K562 (cell line): ENCODE data around the gene ADGRD1. TPM values are rescaled to one million over a fixed set of nuclear protein-coding genes. Genes with fewer than 3 reads are reported as not detected.

Source experiments
- ATAC-seq: fragments of 200-7000 bp; cut with Tn5 transposase; 3 replicates; pipeline ENCODE4 v1.9.1; 2020; ENCODE audit warnings: moderate library complexity
- BruUV-seq: library from RNA; stranded (reverse); fragments of 400-500 nt; replicated peaks from 2 replicates; lab custom pipeline; 2021; lab: Mats Ljungman, UMichigan
- CTCF ChIA-PET: fragments of 300-600 bp; formaldehyde crosslinking; extraction: SDS; loops from one replicate; lab custom pipeline; 2021; ENCODE audit warnings: low intra/inter-chr PET ratio; lab: Yijun Ruan, JAX
- POLR2A ChIA-PET: fragments of 300-600, 350-650 bp; sonication (Branson Sonifier 250); formaldehyde crosslinking; extraction: SDS; loops from one replicate; lab custom pipeline; 2021; ENCODE audit warnings: antibody characterized with exemption, inconsistent platforms; lab: Yijun Ruan, JAX
- DNase-seq, 4 experiments: peaks; one replicate each; pipeline versions ENCODE4 v3.0.0 to v3.0.0-alpha.2; 2011 to 2018; ENCODE audit warnings: low spot score in 3 of 4, mixed read lengths in 3 of 4; ENCODE audit errors: extremely low read depth in 1 of 4
- FAIRE-seq: peaks from 2 replicates; lab custom pipeline; 2011; peaks lifted over from hg19 to GRCh38; lab: Jason Lieb, UNC
- H2AFZ ChIP-seq: 2 replicates; pipeline ENCODE4 v1.6.0; 2011; ENCODE audit warnings: low read depth, low read length, control low read depth, inconsistent platforms
- H3K27ac ChIP-seq: fragments of 200-600 bp; 3 replicates; pipeline ENCODE4 v1.8.0; 2011; ENCODE audit warnings: low read depth, mild to moderate bottlenecking, control low read depth, inconsistent platforms, low read length, moderate library complexity, mixed read lengths; ENCODE audit errors: extremely low read depth
- H3K27me3 ChIP-seq, 2 experiments: fragments of 300-600 bp in 1 of 2; 2 replicates in 1 of 2; 3 replicates in 1 of 2; pipeline versions ENCODE4 v1.6.0 to v1.8.0; 2011; ENCODE audit warnings: inconsistent platforms in 2 of 2, low read length in 2 of 2, mild to moderate bottlenecking in 1 of 2, mixed read lengths in 1 of 2, moderate library complexity in 1 of 2; ENCODE audit not compliant: control insufficient read depth in 2 of 2, insufficient read depth in 2 of 2
- H3K36me3 ChIP-seq: fragments of 300-600 bp; 3 replicates; pipeline ENCODE4 v1.8.0; 2011; ENCODE audit warnings: mild to moderate bottlenecking, low read length, inconsistent platforms; ENCODE audit not compliant: control insufficient read depth, insufficient read depth
- H3K4me1 ChIP-seq, 2 experiments: fragments of 200-600 bp in 1 of 2; replicated peaks in 1 of 2; 2 replicates in 1 of 2; 3 replicates in 1 of 2; pipeline versions ENCODE4 v1.5.1 to v1.8.0; 2011; ENCODE audit warnings: inconsistent platforms in 2 of 2, low read length in 2 of 2, mild to moderate bottlenecking in 1 of 2, mixed read lengths in 1 of 2, moderate library complexity in 1 of 2; ENCODE audit not compliant: control insufficient read depth in 2 of 2, insufficient read depth in 2 of 2
- H3K4me2 ChIP-seq: 2 replicates; pipeline ENCODE4 v1.6.1; 2011; ENCODE audit warnings: low read length, control low read depth, inconsistent platforms, mixed read lengths; ENCODE audit not compliant: insufficient read depth
- H3K4me3 ChIP-seq: fragments of 200-600 bp; sonication (generic), shearing (Covaris generic); 2 replicates; pipeline ENCODE4 v1.5.1; 2016; ENCODE audit warnings: control low read depth, inconsistent platforms
- H3K79me2 ChIP-seq: fragments of 200-600 bp; 3 replicates; pipeline ENCODE4 v1.8.0; 2011; ENCODE audit warnings: low read length, inconsistent platforms; ENCODE audit not compliant: control insufficient read depth, insufficient read depth
- H3K9ac ChIP-seq, 2 experiments: 2 replicates each; pipeline versions ENCODE4 v1.6.0 to v1.6.1; 2011; ENCODE audit warnings: low read depth in 2 of 2, low read length in 2 of 2, control low read depth in 1 of 2, inconsistent platforms in 1 of 2, mild to moderate bottlenecking in 1 of 2, mixed read lengths in 1 of 2; ENCODE audit not compliant: insufficient read depth in 1 of 2
- H3K9me1 ChIP-seq: one replicate; pipeline ENCODE4 v1.6.0; 2011; ENCODE audit warnings: inconsistent platforms, mild to moderate bottlenecking, low read length, moderate library complexity; ENCODE audit not compliant: control insufficient read depth, insufficient read depth
- H3K9me3 ChIP-seq: replicated peaks from 2 replicates; pipeline ENCODE4 v1.5.1; 2011; ENCODE audit warnings: low read depth, low read length, inconsistent platforms; ENCODE audit not compliant: control insufficient read depth, insufficient read depth
- H4K20me1 ChIP-seq: replicated peaks from 2 replicates; pipeline ENCODE4 v1.6.1; 2011; ENCODE audit warnings: low read length, inconsistent platforms, mixed read lengths; ENCODE audit not compliant: control insufficient read depth, insufficient read depth
- NR0B1 ChIP-seq: fragments of 450-650 bp; IDR thresholded peaks from one replicate; pipeline ENCODE4 v1.6.1; 2018; ENCODE audit warnings: mild to moderate bottlenecking, moderate library complexity; ENCODE audit not compliant: partially characterized antibody
- PHTF2 ChIP-seq: fragments of 250-450 bp; sonication (Bioruptor Pico); IDR thresholded peaks from 2 replicates; pipeline ENCODE4 v1.5.0; 2021; ENCODE audit warnings: mild to moderate bottlenecking
- SNRNP70 ChIP-seq: fragments of 200-400 bp; formaldehyde crosslinking; optimal IDR thresholded peaks from 2 replicates; pipeline ENCODE3; 2017; ENCODE audit warnings: low read depth, low read length
- ZKSCAN1 ChIP-seq: fragments of 150-350 bp; IDR thresholded peaks from 2 replicates; pipeline ENCODE4 v1.6.1; 2016; ENCODE audit warnings: low read depth, low read length
- ZNF436 ChIP-seq: fragments of 250-450, 450-650 bp; sonication (Bioruptor Pico); formaldehyde crosslinking; IDR thresholded peaks from 2 replicates; pipeline ENCODE4 v1.7.0; 2020; ENCODE audit warnings: mild to moderate bottlenecking
- ZNF592 ChIP-seq: fragments of 450-650 bp; IDR thresholded peaks from 2 replicates; pipeline ENCODE4 v1.6.1; 2017; ENCODE audit warnings: antibody characterized with exemption, mild to moderate bottlenecking
- WGBS: fragments of 100-300 bp; shearing (Covaris generic); methylation state at CpG from one replicate; pipeline ENCODE4 v1.1.6; 2016; ENCODE audit warnings: low coverage, mixed read lengths; ENCODE audit not compliant: insufficient coverage; ENCODE audit errors: missing lambda C conversion rate; 5-methylcytosine and 5-hydroxymethylcytosine counted together
- in situ Hi-C: fragments of 300-500 bp; cut with MboI; formaldehyde crosslinking; loops from 4 replicates; pipeline ENCODE4 v1.15.0; 2018; ENCODE audit warnings: inconsistent platforms, mixed read lengths
- intact Hi-C: fragments of 100-400 bp; cut with micrococcal nuclease; formaldehyde crosslinking; loops from 2 replicates; pipeline ENCODE4 v1.14.2; 2022
- polyA plus RNA-seq, 8 experiments: library from polyadenylated mRNA; depleted of rRNA in 4 of 8; stranded (reverse) in 5 of 8; unstranded in 3 of 8; fragments of >200 nt; fragmentation: Nextera tagmentation in 2 of 8; fragmentation: Illumina TruSeq in 1 of 8; extraction: Ambion mirVana in 2 of 8; extraction: Trizol in 1 of 8; gene quantifications; 2 replicates each; pipeline versions ENCODE4 v1.2.1 to v1.2.3, GENCODE V29; 2011 to 2014; ENCODE audit warnings: inconsistent platforms in 1 of 8, missing spikeins in 1 of 8
- total RNA-seq, 7 experiments: library from RNA; depleted of rRNA in 6 of 7; stranded (reverse); fragments of >200 nt in 6 of 7; fragmentation: Illumina TruSeq in 2 of 7; extraction: Trizol in 2 of 7; gene quantifications; 2 replicates each; pipeline versions ENCODE4 v1.2.1 to v1.2.3, GENCODE V29; 2011 to 2021; ENCODE audit warnings: low replicate concordance in 1 of 7

The ADGRD1 gene
- total and polyA plus RNA-seq, 9 of the 15 experiments (the other 6 are each of a cell fraction or from before 2014, with no cell fraction given), result 1.7 to 11.7 (median 3.3) TPM

DNA sequence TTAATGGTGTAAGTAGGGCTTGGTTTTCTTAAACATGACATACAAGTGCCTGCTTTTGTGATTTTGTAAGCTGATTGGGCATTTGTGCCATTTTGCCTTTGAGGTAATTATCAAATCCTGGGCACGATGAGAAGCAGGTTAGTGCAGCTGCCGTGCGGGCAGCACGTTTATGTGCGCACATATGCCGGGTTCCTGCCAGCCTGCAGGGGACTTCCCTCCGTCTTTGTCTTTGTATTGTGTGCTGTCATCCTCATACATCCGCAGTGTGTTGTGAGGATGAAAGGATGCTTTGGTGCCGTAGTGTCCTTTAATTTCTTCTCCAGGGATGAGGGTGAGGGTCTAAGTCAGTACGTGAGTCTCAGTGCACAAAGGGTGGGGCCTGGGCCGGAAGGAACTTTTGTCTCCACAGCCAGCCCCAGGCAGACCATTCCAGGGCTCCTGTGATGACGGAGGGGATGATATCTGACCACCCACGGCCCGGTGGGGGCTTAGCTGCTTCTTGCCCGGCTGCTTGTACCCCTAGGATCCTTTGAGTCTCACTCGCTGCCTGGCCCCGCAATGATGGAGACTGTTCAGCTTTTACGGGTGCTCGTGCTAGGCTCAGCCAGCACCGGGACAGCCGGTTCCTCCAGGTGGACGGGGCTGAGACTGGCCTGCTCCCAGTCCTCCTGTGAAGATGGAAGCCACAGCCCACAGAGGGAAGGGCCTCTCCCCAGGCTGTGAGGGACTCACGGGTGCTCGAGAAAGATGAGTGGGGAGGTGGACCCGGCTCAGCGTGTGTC lies 54.6 kb downstream of the ADGRD1 start:
- H3K9ac ChIP-seq, result peak overlapping the region in 1 of 2 experiments; percentile 13; a peak in 1 of 4 replicates
- peaks cover 0 to 36% of the 10 kb centered on the region in 2 experiments; a peak in 2 of 5 replicates for H3K27me3 ChIP-seq
- H3K9me3 ChIP-seq, result no peaks in the 10 kb centered on the region
- H3K79me2 ChIP-seq, result no peaks in the 10 kb centered on the region
- no peak overlapping the region for H3K4me3 ChIP-seq
- H3K36me3 ChIP-seq, result no peaks in the 10 kb centered on the region
- H3K9me1 ChIP-seq, result no peaks in the 10 kb centered on the region
- no TSS peak for BruUV-seq
- in situ Hi-C loops, result no loop called here
- CTCF ChIA-PET, result no interaction called here
- intact Hi-C loops, result no loop called here
- no peak overlapping the region for H3K4me2 ChIP-seq
- POLR2A ChIA-PET, result no interaction called here
- peaks cover 5% of the 10 kb centered on the region; the same call in 1 of the 2 replicates for H4K20me1 ChIP-seq
- WGBS, result 50% methylated on average over 26 of the region's 26 CpGs
- no peak overlapping the region for H2AFZ ChIP-seq
- H3K27ac ChIP-seq, result no peak overlapping the region
- TF ChIP-seq SNRNP70 (no peak), ZKSCAN1 (no peak), PHTF2 (no peak), NR0B1 (no peak), ZNF592 (no peak), ZNF436 (CRISPR knock-in tag) (no peak)
- H3K4me1 ChIP-seq, result peaks cover 4 to 27% of the 10 kb centered on the region in 2 experiments; a peak in 2 of 5 replicates
- FAIRE-seq (no peak), DNase-seq (no peak), ATAC-seq (no peak)
